HG03175 (cell line): ENCODE results near the gene NEURL4.

Source experiments
- ATAC-seq: cut with Tn5 transposase; IDR thresholded peaks from one replicate; pipeline ENCODE4 v1.9.1; 2021; ENCODE audit warnings: mild to moderate bottlenecking, moderate library complexity; ENCODE audit not compliant: unreplicated experiment

Gene NEURL4

DNA sequence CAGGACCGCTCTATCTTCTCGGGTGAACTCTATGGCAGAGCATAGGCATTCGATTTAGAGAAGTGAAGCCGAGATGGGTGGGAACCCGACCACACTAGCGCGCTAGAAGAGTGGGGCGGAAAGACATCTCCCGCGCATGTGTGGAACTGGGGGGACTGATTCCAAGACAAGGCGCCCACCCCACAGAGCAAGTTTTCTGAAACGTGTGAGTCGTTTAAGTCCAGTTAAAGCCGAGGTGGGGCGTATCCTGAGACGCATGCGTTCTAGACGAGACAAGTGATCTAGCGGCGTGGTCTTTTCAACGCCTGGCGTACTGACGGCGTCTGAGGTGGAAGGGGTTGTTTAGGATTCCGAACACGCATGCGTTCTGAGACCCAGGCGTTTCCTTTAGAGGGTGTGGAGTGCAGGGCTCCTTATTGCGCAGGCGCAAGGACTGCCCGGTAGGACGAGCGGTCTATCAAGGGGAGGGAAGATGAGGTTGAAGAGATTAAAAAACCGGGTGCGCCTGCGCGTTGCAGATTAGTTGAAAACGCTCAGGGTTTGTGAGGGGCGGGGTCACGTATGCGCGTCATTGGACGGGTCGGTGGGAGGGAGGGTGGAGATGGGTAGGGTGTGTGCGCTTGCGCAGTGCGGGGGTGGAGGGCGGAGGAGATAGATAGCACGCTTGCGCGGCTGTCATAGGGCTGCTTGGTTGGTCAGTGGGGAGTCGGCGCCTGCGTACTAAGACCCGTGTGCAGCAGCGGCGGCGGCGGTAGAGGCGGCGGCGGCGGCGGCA, 22.0 kb downstream of the NEURL4 start, which contains the start of gene EIF5A:
Gene EIF5A (plus strand): TSS at position 718 of the 775 bp plus-strand sequence. CDS start 2,008 bp downstream, outside the sequence.
- peak; percentile 78 for ATAC-seq

DNA sequence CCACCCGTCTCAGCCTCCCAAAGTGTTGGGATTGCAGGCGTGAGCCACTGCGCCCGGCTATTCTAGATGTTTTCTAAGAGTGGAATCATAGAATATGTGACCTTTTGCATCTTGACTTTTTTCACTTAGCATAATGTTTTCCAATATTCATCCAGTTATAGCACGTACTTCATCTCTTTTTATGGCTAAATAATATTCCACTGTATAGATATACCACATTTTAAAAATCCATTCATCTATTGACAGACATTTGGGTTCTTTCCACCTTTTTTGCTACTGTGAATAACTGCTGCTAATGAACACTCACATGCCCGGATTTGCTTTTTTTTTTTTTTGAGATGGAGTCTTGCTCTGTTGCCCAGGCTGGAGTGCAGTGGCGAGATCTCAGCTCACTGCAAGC, 25.0 kb downstream of the NEURL4 start:
- ATAC-seq, result no peak

DNA sequence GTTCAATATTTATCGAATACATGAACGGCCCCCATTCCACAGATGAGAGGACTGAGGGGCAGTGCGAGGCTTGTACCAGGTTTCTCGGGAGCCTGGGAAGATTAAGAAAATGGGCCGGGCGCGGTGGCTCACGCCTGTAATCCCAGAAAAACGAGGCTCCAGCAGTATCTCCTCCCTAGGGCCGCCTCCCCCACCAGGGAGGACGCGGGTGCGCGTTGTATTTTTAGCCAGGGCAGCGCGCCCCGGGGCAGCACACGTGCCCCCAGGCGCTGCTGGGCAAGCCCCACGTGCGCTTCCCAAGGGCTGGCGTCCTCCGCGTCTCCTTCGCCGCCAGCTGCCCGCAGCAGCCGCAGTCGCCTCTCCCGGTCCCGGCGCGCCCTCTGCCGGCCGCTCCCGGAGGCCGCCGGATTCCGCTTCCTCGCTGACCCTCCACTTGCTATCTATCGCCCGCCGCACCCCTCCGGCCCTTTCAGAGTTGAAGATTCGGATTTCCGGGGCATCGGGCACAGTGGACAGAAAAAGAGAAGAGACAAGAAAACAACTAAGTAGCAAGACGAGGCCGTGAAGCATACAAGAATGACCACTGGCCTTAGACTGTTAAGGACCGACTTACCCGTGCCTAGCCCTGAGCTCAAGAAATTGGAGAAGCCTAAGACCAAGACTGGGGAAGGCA, 32.8 kb downstream of the NEURL4 start:
- no peak for ATAC-seq

DNA sequence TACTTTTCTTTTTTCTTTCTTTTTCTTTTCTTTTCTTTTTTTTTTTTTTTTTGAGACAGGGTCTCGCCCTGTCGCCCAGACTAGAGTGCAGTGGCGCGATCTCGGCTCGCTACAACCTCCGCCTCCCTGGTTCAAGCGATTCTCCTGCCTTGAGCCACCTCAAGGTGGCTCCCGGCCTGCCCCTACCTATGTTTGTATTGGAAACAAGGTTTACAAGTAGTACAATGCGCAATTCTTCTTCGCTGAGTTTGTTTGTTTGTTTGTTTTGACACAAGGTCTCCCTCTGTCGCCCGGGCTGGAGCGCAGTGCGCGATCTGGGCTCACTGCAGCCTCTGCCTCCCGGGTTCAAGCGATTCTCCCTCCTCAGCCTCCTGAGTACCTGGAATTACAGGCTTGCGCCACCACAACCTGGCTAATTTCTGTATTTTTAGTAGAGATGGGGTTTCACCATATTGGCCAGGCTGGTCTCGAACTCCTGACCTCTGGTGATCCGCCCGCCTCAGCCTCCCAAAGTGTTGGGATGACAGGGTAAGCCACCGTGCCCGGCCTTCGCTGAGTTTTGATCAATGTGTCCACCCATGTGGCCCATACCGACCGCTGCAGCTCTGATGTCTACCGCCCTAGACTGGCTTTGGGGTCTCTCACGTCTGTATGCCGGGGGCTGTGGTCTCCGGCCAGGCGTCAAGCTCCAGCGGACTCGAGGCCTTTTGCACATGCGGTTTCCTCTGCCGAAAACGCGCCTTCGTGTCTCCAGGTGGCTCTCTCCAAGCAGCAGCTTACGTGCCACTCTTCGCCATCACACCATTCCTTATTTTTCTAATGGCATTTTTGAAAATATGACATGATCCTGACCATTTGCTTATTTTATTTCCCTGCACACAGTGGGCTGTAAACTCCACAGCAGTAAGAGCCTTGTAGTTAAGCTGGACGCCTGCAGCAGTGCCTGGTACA, 33.6 kb downstream of the NEURL4 start:
- ATAC-seq, result no peak

DNA sequence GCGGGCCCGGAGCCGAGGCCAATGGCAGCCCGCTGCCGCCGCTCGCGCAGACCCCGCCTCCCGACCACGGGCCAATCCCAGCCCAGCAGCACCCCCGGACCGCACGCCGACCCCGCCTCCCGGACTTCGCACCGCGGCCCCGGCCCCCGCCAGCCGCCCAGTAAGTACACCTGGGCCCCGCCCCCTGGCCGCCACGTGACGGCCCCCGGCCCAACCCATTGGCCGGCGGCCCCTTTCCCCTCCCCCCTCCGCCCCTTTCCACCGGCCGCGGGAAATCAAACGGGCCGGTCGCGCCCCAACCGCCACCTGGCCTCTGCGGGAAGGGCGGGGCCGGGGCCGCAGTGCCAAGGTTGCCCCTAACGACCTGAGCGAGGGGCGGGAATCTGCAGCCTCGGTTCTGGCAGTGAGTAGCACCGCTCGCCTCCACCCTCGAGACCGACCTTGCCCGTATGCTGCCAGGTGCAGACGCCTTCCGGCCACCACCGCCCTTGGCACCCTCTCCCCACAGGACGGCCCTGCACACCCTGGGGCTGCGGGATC, 34.5 kb downstream of the NEURL4 start, which contains the start of gene YBX2:
Gene YBX2 (minus strand): TSS at position 26 of the 540 bp plus-strand sequence. CDS start 139 bp downstream, outside the sequence.
- no peak for ATAC-seq

DNA sequence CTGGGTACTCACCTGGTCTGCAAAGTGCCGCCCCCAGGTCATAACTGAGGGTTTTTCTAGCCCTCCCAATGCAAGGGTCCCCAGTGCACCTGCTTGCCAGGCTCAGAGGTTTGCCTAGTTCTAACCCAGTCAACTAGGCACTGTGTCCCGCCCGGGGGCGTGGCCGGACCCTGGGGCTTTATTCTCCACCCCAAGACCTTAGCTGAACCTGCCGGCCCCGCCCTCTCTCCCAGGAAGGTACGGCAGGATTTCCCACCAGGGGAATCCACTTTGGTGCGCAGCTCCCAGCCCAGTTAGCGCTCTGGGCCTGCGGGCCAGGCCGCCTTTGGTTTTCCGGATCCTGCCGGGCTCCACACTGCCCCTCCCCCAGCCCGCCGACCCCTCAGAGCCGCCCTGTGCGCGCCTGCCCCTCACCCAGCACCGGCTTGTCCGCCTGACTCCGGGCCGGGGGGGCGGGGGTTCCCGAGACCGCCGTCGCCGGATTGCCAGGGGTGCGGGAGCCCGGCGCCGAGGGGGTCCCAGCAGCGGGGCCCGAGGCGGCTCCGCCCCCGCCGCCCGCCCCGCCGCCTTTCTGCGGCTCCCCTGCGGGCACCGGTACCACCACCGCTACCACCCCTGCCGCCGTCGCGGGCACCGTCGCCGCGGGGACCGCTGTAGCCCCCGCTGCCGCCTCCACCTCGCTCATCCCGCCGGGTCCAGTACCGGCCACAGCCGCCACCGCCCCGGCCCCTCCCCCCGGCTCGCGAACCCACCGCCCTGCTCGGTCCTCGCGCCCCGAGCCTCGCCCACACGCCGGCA, 35.1 kb downstream of the NEURL4 start:
- ATAC-seq, result no peak

DNA sequence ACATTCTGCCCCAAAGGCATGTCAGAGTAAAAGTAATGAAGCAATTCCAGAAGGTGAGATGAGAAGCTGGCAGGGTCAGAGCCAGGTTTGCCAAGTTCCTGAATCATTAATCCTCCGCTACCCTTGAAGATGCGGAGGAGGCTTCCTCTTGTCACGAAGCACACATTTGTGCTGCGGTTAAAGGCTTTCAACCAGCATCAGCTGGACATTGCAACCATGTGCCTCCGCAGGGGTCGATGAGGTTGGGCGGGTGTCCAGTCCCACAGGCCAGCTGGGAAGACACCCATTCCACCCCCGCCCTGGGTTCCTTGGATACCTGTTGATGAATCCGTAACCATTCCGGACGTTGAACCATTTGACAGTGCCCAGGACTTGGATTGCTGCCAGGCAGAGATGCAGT, 36.0 kb downstream of the NEURL4 start:
- no peak for ATAC-seq

DNA sequence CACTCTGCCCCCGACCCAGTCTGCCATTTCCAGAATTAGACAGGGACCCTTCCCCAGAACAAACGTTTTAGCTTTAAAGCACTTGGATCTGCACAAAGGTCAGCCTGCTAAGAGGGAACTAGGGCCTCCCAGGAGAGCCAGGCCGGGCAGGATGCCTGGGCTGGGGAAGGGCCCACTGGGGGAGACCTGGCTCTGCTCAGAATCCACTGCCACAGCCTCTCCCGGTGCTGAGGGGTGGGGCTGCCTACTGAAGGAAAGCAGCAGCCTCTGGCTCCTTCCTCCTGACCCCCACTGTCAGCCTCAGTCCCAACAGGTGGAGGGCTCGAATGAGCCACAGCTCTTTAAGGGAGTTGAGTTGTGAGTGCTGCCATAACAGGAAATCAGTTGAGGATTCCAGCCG, 36.4 kb downstream of the NEURL4 start:
- no peak for ATAC-seq

DNA sequence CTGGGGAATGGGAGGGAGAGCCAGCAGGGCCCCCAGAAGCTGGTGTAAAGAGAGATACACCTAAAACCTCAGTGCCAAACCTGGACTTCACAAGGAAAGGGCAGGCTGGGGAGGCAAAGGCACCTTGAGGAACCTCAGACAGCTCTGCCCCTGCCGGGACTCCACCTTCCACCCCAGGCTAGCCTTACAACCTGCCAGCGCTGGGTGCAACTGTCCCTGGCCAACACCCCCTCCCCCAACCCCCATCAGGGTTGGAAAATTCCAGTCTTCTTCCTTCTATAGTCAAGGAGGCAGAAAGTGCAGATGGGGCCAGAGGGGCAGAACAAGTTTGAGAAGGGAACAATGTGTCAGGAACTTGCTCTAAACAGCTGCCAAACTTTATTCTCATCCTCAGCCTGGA, 36.9 kb downstream of the NEURL4 start:
- no peak for ATAC-seq

DNA sequence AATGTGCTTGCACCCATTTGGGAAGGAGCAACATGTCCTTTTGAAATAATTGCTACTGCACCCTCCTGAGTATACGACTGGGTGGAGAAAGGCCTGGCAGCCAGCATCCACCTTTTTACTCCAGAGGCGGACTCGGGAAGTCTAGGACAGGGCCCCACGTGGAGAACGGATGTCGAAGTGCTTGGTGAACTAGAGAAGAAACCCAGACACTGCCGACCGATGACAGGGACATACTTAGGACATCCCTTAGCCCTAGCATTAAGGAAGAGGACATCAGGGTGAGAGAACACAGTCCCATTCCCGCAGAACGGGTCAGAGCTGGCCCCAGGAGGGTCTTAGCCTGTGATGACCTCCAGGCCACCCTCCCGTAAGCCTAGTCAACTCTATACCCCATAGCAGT, 38.5 kb downstream of the NEURL4 start:
- ATAC-seq, result no peak

DNA sequence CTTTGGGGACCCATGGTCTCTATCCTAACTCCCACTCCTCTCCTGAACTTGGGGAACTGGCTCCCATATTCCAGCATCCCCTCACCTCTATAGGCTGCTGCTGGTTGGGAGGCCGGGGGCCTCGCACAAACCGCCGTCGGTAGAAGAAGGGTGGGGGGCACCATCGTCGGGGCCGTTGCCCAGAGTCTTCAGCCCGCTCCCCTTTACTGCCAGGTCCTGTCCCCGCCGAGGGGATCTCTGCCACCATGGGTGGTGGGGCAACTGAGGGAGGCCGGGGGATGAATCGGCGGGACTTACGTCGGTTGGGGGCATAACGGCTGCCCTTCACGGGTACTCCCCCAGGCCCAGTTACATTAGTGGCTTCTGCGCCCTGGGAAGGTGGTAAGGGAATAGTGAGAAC, 39.0 kb downstream of the NEURL4 start:
- no peak for ATAC-seq

DNA sequence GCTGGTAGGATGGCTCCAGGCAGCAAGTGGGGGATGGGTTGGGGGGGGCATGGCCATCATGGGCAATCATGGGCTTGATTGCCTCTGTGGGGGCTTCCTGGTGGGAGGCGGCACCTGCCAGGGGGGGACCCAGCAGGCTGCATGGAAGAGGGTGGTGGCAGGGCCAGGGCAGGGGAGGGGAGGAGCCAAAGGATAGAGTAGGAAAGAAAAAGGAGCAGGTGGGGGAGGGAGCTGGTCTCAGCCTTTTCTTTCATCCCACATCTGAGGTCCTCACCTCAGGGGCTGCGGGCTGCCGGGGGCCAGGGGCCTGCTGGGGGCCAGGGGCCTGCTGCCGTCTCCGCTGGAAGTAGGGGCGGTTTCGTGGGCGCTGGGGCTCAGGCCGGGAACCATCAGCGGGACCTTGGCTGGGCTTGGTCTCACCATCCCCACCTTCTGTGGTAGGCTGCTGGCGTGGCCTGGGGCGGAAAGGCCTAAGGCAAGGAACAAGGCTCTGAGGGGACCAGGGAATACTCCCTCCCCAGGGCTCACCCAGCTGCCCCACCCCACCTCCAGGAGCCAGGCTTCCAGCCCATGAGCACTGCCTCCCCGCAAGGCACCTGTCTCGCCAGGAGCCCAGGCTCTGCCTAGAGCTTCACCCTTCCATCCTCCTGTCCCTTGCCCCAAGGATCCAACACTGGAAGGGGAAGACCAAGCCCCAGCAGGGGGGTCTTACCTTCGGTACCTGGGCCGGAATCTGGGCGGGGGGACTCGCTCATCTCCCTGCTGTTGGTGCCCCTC, 39.7 kb downstream of the NEURL4 start:
- no peak for ATAC-seq

DNA sequence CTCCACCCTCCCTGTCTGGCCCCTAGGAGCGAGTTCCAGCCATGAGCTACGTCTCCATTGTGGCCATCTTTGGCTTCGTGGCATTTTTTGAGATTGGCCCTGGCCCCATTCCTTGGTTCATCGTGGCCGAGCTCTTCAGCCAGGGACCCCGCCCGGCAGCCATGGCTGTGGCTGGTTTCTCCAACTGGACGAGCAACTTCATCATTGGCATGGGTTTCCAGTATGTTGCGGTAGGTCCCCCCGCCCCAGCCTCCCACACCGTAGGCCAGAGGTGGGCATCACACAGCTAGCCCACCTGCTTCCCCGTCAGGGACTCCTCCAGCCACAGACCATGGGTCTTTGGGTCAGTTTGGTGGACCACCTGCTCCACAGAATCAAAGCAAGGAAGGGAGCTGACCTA, 43.5 kb downstream of the NEURL4 start:
- no peak for ATAC-seq

DNA sequence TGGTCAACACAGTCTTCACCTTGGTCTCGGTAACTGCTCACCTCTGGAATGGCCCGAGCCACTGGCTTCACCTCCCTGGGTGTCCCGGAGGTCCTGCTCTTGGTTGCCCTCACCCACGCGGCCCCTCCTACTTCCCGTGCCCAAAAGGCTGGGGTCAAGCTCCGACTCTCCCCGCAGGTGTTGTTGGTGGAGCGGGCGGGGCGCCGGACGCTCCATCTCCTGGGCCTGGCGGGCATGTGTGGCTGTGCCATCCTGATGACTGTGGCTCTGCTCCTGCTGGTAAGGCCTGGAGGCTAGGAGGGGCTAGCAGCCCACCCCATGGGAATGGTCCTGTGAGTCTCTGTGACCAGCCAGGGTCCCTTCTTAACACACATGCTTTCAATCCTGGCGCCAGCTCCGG, 44.2 kb downstream of the NEURL4 start:
- no peak for ATAC-seq

DNA sequence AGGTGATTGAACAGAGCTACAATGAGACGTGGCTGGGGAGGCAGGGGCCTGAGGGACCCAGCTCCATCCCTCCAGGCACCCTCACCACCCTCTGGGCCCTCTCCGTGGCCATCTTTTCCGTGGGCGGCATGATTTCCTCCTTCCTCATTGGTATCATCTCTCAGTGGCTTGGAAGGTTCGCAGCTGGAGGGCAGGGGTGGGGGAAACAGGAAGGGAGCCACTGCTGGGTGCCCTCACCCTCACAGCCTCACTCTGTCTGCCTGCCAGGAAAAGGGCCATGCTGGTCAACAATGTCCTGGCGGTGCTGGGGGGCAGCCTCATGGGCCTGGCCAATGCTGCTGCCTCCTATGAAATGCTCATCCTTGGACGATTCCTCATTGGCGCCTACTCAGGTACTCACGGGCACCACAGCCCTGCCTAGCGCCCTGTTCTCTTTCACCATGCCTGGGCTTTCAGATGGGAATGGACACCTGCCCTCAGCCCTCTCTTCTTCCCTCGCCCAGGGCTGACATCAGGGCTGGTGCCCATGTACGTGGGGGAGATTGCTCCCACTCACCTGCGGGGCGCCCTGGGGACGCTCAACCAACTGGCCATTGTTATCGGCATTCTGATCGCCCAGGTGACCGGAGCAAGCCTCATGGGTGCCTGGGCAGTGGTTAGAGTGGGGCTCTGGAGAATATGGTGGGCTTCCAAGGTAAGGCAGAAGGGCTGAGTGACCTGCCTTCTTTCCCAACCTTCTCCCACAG, 45.5 kb downstream of the NEURL4 start:
- ATAC-seq, result no peak

DNA sequence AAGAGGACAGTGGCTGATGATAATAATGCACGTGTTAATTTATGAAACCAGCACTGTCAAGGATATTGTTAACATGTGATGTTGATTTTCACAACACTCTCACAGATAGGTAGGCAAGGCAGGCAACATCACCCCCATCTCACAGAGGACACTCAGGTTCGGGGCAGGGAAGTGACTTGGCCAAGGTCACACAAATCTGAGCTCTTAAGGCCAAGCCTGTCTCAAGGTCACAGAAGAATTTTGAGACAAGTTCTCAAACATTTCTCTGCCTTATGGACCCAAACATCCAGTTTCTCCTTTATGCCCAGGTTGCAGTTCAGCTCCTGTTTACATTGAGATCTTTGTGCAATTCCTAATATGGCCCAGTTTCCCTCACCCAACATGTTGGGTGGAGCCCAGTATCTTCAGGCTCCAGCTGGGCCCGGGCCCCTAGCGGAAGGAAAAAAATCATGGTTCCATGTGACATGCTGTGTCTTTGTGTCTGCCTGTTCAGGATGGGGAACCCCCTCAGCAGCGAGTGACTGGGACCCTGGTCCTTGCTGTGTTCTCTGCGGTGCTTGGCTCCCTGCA, 46.3 kb downstream of the NEURL4 start:
- ATAC-seq, result no peak

DNA sequence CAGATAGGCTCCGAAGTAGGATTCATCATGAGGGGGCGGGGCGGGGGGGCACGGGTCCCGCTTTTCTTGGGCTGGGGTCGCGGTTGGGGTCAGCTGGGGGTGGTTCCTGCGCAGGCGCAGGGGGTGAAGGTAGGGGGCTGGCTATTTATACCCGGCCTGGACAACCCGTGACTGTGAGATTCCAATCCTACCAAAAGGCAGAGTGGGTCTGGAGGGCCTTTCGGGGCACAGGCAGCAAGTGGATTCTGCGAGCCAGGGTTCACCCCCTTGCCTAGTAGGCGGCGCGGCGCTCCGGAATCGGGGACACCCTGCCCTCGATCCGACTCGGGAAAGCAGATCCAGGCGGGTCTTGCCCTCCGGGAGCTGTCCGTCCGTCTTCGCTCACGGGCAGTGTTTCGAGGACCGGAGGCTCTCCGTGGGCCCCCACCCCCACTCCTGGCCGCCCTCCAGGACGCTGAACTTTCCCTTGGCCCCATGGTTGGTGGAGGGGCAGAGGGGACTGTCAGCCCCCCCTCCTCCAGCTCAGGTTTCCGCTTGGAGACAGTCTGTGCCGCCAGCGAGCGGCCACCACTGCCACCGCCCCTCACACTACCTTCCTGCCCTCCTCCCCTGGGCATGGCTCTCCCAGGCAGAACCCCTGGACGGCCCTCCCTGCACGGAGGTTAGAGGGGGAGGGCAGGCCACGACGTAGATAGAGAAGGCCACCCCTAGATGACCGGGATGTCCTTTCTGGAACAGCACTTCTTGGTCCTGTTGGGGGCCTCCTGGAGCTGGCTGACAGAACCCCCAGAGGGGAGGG, 47.0 kb downstream of the NEURL4 start:
- no peak for ATAC-seq
